Measurements from ENCODE around the gene SLX9. TPM values are rescaled to one million over a fixed set of nuclear protein-coding genes. Genes with fewer than 3 reads are reported as not detected.

The SLX9 gene
- polyA plus RNA-seq, 1 donor (not counting 4 experiments of a cell fraction or from before 2014, with no cell fraction given) = 21.8 TPM

- TF ChIP-seq CTCF (optimal IDR thresholded peaks at IDR 0.05 in 1 of 3, IDR thresholded peaks at IDR 0.05 in 1 of 3, conservative IDR thresholded peaks at IDR 0.05 in 1 of 3; ENCODE audit: extremely low read depth in 1 of 3, insufficient read depth in 2 of 3, low read length in 3 of 3) (no peak), EZH2 (IDR thresholded peaks at IDR 0.05; ENCODE audit: low read length) (no peak)
- Histone ChIP-seq H3K36me3 (ENCODE audit: control insufficient read depth in 2 of 2, extremely low read depth in 1 of 2, insufficient read depth in 2 of 2, low read length in 2 of 2) (peaks cover 9 to 31% of the 10 kb centered on the region in 2 experiments), H3K27ac (ENCODE audit: control insufficient read depth, insufficient read depth, low read length) (no peak overlapping the region), H3K79me2 (ENCODE audit: control insufficient read depth, insufficient read depth, low read length) (peaks cover 18% of the 10 kb centered on the region), H3K9ac (ENCODE audit: control insufficient read depth, extremely low read depth, insufficient read depth, low read length) (peak overlapping the region; percentile 57), H4K20me1 (ENCODE audit: control insufficient read depth, extremely low read depth, insufficient read depth, low read length) (no peaks in the 10 kb centered on the region), H3K4me3 (ENCODE audit: control insufficient read depth in 2 of 3, extremely low read depth in 1 of 3, insufficient read depth in 2 of 3, low read depth in 1 of 3, low read length in 3 of 3) (no peak overlapping the region), H3K9me3 (ENCODE audit: control insufficient read depth, low read depth, low read length) (no peaks in the 10 kb centered on the region), H3K4me2 (ENCODE audit: control insufficient read depth, extremely low read depth, insufficient read depth, low read depth, low read length) (no peak overlapping the region), H3K9me1 (ENCODE audit: control insufficient read depth, extremely low read depth, insufficient read depth, low read length) (no peaks in the 10 kb centered on the region), H2AFZ (ENCODE audit: control insufficient read depth, low read length) (no peak overlapping the region), H3K4me1 (ENCODE audit: control insufficient read depth, extremely low read depth, insufficient read depth, low read length) (peaks cover 17% of the 10 kb centered on the region), H3K27me3 (ENCODE audit: control insufficient read depth, extremely low read depth, insufficient read depth, low read length) (no peaks in the 10 kb centered on the region)
- DNase-seq (ENCODE audit: low read depth, low spot score) (no peak), FAIRE-seq (no peak)
- dilution Hi-C loops (cut with MboI; ENCODE audit: extremely low pct_ligation_motif_present, low sequenced_read_pairs) = no loop called here
These were observed 25.6 kb downstream of the SLX9 start for GRCh38 chr21:44965251-44966022.

- dilution Hi-C loops (cut with MboI; ENCODE audit: extremely low pct_ligation_motif_present, low sequenced_read_pairs) = no loop called here
- H3K27me3 ChIP-seq (ENCODE audit: control insufficient read depth, extremely low read depth, insufficient read depth, low read length) = no peaks in the 10 kb centered on the region
- H3K4me2 ChIP-seq (ENCODE audit: control insufficient read depth, extremely low read depth, insufficient read depth, low read depth, low read length) = peak overlapping the region; percentile 55
- H4K20me1 ChIP-seq (ENCODE audit: control insufficient read depth, extremely low read depth, insufficient read depth, low read length) = no peaks in the 10 kb centered on the region
- peak overlapping the region; percentile 57 for H3K9ac ChIP-seq (ENCODE audit: control insufficient read depth, extremely low read depth, insufficient read depth, low read length)
- no peak for DNase-seq (ENCODE audit: low read depth, low spot score)
- FAIRE-seq = peak; percentile 9
- peaks cover 7 to 28% of the 10 kb centered on the region in 2 experiments for H3K36me3 ChIP-seq (ENCODE audit: control insufficient read depth in 2 of 2, extremely low read depth in 1 of 2, insufficient read depth in 2 of 2, low read length in 2 of 2)
- H3K27ac ChIP-seq (ENCODE audit: control insufficient read depth, insufficient read depth, low read length) = no peak overlapping the region
- H2AFZ ChIP-seq (ENCODE audit: control insufficient read depth, low read length) = no peak overlapping the region
- H3K9me1 ChIP-seq (ENCODE audit: control insufficient read depth, extremely low read depth, insufficient read depth, low read length) = no peaks in the 10 kb centered on the region
- TF ChIP-seq EZH2 (IDR thresholded peaks at IDR 0.05; ENCODE audit: low read length) (no peak), CTCF (optimal IDR thresholded peaks at IDR 0.05 in 1 of 3, IDR thresholded peaks at IDR 0.05 in 1 of 3, conservative IDR thresholded peaks at IDR 0.05 in 1 of 3; ENCODE audit: extremely low read depth in 1 of 3, insufficient read depth in 2 of 3, low read length in 3 of 3) (no peak)
- H3K4me1 ChIP-seq (ENCODE audit: control insufficient read depth, extremely low read depth, insufficient read depth, low read length) = peaks cover 17% of the 10 kb centered on the region
- H3K4me3 ChIP-seq (ENCODE audit: control insufficient read depth in 2 of 3, extremely low read depth in 1 of 3, insufficient read depth in 2 of 3, low read depth in 1 of 3, low read length in 3 of 3) = no peak overlapping the region
- no peaks in the 10 kb centered on the region for H3K9me3 ChIP-seq (ENCODE audit: control insufficient read depth, low read depth, low read length)
- peaks cover 16% of the 10 kb centered on the region for H3K79me2 ChIP-seq (ENCODE audit: control insufficient read depth, insufficient read depth, low read length)
These were observed 26.6 kb downstream of the SLX9 start for GRCh38 chr21:44966135-44967081.

All from keratinocyte (primary cell).